HepG2 (cell line): ENCODE results near the gene TACC3. TPM values are rescaled to one million over a fixed set of nuclear protein-coding genes. Genes with fewer than 3 reads are reported as not detected.

Experiments
- ARID5B ChIP-seq: IDR thresholded peaks from 2 replicates; pipeline ENCODE4 v1.4.0; 2020; ENCODE audit warnings: mild to moderate bottlenecking, missing genetic modification reagents
- ATF6 ChIP-seq: sonication (generic); formaldehyde crosslinking; conservative IDR thresholded peaks from 2 replicates; pipeline ENCODE4 v1.4.0; 2020; ENCODE audit warnings: missing genetic modification reagents
- BCL6 ChIP-seq: IDR thresholded peaks from 2 replicates; pipeline ENCODE4 v1.6.1; 2016; ENCODE audit warnings: missing genetic modification reagents, missing compliant biosample characterization
- NFYB ChIP-seq: sonication (generic); formaldehyde crosslinking; IDR thresholded peaks from 2 replicates; pipeline ENCODE4 v1.4.0; 2020; ENCODE audit warnings: missing genetic modification reagents
- RCOR2 ChIP-seq: IDR thresholded peaks from 2 replicates; pipeline ENCODE4 v1.6.1; 2016; ENCODE audit warnings: missing biosample characterization, missing genetic modification reagents
- RORA ChIP-seq: sonication (generic); formaldehyde crosslinking; IDR thresholded peaks from 2 replicates; pipeline ENCODE4 v1.5.0; 2020; ENCODE audit warnings: mild to moderate bottlenecking, missing genetic modification reagents, moderate library complexity
- SMAD3 ChIP-seq: sonication (generic); formaldehyde crosslinking; IDR thresholded peaks from 2 replicates; pipeline ENCODE4 v1.4.0; 2020; ENCODE audit warnings: missing genetic modification reagents
- ZNF746 ChIP-seq: sonication (generic); formaldehyde crosslinking; IDR thresholded peaks from 2 replicates; pipeline ENCODE4 v1.8.0; 2022; ENCODE audit warnings: mild to moderate bottlenecking, missing genetic modification reagents
- polyA plus RNA-seq, 8 experiments: library from polyadenylated mRNA; depleted of rRNA in 3 of 8; stranded (reverse) in 7 of 8; unstranded in 1 of 8; fragments of >200 nt; fragmentation: Illumina TruSeq in 4 of 8; extraction: Trizol in 4 of 8; gene quantifications; 2 replicates each; pipeline versions ENCODE4 v1.2.1 to v1.2.3, GENCODE V29; 2011 to 2016; ENCODE audit warnings: low read depth in 4 of 8, missing spikeins in 1 of 8, mixed read lengths in 1 of 8; ENCODE audit not compliant: insufficient read depth in 1 of 8
- total RNA-seq, 5 experiments: library from RNA; depleted of rRNA; stranded (reverse); fragments of >200 nt; fragmentation: Illumina TruSeq; extraction: Trizol; gene quantifications; 2 replicates each; pipeline ENCODE4 v1.2.3, GENCODE V29; 2016; ENCODE audit warnings: low read depth in 1 of 5

TACC3 gene
- total and polyA plus RNA-seq, 2 of the 13 experiments (the other 11 are each of a cell fraction or from before 2014, with no cell fraction given): 20.3 to 21.2 TPM

- no peak for TF ChIP-seq ARID5B
- TF ChIP-seq ATF6 (CRISPR knock-in tag): no peak
- TF ChIP-seq RORA (CRISPR knock-in tag): no peak
- TF ChIP-seq RCOR2: no peak
- TF ChIP-seq NFYB (CRISPR knock-in tag): no peak
- TF ChIP-seq BCL6 (CRISPR knock-in tag): no peak
- TF ChIP-seq ZNF746 (CRISPR knock-in tag): no peak
- TF ChIP-seq SMAD3 (CRISPR knock-in tag): no peak
Observed at GRCh38 chr4:1750381-1751154, 29.2 kb downstream of the TACC3 start (continued).
